GF-D8 (cell line): ENCODE data around the gene COX19.
A peak's percentile ranks its signal among the peaks of the same experiment; 100 is the strongest.

Experiments
- DNase-seq: peaks from one replicate; lab custom pipeline; 2025; lab: John Stamatoyannopoulos, UW

Gene COX19

GRCh38 chr7:974820-975681 lies at the start of gene COX19:
Gene COX19 (minus strand): TSS chr7:975549. CDS start chr7:975509, 40 bp downstream.
- peak; percentile 59 for DNase-seq

- DNase-seq, result peak; percentile 97
Measured at GRCh38 chr7:1024331-1024841, 49.0 kb upstream of the COX19 start.

- DNase-seq, result no peak
Measured at GRCh38 chr7:1022801-1023465, 47.6 kb upstream of the COX19 start.

GRCh38 chr7:1022356-1022755 lies 47.0 kb upstream of the COX19 start:
- DNase-seq, result no peak

GRCh38 chr7:1021931-1022330 lies 46.6 kb upstream of the COX19 start:
- no peak for DNase-seq

GRCh38 chr7:1021366-1021765 lies 46.0 kb upstream of the COX19 start:
- DNase-seq, result no peak

GRCh38 chr7:1020849-1021251 lies 45.5 kb upstream of the COX19 start:
- no peak for DNase-seq

- no peak for DNase-seq
Measured at GRCh38 chr7:1019789-1020610, 44.7 kb upstream of the COX19 start.

- no peak for DNase-seq
Measured at GRCh38 chr7:1019255-1019785, 44.0 kb upstream of the COX19 start.

- DNase-seq, result no peak
Measured at GRCh38 chr7:1018334-1018695, 43.0 kb upstream of the COX19 start.

GRCh38 chr7:1017586-1018333 lies 42.4 kb upstream of the COX19 start:
- DNase-seq, result no peak

GRCh38 chr7:1016577-1017531 lies 41.5 kb upstream of the COX19 start:
- no peak for DNase-seq

GRCh38 chr7:1015196-1016121 lies 40.1 kb upstream of the COX19 start:
- no peak for DNase-seq

GRCh38 chr7:1014681-1015080 lies 39.3 kb upstream of the COX19 start:
- DNase-seq, result no peak

- no peak for DNase-seq
Measured at GRCh38 chr7:1013581-1013980, 38.2 kb upstream of the COX19 start.

- DNase-seq, result no peak
Measured at GRCh38 chr7:1012716-1013095, 37.4 kb upstream of the COX19 start.

- DNase-seq, result no peak
Measured at GRCh38 chr7:1012004-1012715, 36.8 kb upstream of the COX19 start.

- no peak for DNase-seq
Measured at GRCh38 chr7:1011297-1012003, 36.1 kb upstream of the COX19 start.
